ENCODE results near the gene AP1M1.

DNA sequence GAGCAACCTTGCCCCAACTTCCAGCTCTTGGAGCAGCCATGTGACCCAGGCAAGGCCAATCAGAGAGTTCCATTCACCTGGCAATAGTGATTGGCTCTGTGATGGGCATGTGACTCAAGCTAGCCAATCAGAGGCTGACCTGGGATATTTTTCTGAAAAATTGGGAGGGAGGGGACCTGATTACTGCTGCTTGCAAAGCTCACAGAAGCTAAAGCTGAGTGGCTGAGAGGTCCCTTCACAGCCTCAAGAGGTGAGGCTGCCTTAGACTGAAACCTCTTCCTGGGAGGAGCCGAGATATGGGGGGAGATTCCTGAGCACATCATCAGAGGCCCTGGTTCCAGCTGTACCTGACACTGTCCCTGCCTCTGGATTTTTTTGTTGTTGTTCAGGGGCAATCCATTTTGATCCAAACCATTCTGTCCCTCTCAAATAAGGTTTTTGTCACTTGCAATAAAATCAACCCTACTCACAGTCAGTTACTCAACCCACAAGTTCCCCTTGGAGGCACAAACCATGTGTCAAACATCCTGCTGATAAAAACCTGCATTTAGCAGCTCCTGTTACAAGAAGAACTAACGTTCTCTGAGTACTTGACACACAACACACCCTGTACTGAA, 29.1 kb upstream of the AP1M1 start:
- TF ChIP-seq GATA3 (IDR thresholded peaks at IDR 0.05; ENCODE audit: low read depth, low read length) (no peak), GATA2 (IDR thresholded peaks at IDR 0.05; ENCODE audit: low read depth, low read length) (no peak)
